Measurements from ENCODE around the gene MTARC2.
"Not testable (repeated sequence)": the region's sequence is repeated elsewhere in the genome, so short reads cannot be mapped to it uniquely, and the experiment has no call there.

MTARC2 gene

DNA sequence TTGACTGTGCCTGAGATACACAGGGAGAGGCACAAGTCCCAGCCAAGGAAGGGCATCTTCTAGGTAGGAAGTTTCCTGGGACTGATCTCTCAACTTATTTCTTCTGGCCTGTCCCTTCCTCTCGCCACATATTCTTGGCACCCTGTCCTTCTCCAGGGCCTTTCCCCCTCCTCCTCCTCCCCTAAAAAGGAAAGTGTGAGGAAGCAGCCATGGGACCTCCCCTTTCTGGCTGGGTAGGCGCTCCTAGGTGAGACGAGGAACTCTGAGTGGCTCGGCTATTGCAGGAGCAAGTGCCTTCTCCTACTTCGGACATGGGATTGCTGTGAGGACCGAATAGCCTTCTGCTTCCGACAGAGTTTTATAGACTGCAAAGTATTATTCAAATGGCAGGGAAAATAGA lies 15.5 kb upstream of the MTARC2 start:
- no peak for DNase-seq

DNA sequence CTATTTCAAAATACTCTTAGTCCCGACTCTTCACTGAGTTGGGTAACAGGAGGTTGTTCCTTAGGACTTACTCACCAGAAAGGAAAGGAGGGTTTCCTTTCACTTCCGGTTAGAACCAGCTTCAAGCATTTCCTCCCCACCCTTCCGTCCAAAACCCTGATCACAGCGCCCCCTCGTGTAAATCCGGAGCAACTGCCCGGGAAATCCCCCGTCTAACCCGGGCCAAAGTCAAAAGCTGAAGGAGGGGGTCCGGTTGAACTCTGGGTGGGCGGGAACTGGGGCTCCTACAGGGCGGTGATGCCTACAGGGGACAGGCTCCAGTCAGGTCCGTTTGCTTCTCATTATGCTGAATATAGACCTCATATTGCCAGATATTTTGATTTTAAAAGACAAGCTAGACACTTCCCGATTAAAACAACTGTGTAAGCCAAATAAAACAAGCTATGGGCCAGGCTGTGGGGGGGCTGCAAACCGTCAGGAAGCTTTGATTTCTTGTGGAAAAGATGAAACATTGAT lies 15.0 kb upstream of the MTARC2 start:
- DNase-seq: peak; percentile 71

DNA sequence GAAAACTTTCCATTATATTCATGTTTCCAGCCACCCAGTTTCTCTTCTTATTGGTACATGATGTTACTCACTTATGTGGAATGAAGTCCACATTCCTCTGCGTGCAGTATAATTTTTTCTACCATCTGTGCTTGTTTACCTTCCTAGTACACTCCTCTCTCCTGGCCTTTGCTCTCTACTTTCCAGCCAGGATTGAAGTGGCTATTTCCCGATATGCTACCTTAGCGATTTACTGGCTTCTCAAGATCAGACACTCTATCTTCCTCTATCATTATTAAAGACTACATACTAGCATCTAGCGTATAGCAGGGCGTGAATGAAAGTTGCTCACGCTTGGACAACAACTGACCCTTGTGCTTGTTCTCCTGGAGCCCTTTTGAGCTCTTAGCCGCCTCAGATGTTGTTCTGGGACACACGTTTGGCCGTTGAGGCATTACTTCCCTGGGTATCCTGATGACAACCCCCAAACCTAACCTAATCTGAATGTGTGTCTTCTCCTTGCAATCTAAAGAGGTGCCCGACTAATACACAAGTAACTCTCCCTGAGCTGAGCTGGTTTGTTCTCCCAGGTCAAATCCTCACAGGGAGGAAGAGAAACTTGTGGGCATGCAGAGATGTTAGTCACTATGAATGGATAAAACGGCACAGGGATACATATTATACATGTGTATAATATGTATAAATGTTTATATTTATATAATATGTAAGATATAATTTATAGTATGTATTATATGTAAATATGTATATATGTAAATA lies 13.4 kb upstream of the MTARC2 start:
- no peak for DNase-seq

DNA sequence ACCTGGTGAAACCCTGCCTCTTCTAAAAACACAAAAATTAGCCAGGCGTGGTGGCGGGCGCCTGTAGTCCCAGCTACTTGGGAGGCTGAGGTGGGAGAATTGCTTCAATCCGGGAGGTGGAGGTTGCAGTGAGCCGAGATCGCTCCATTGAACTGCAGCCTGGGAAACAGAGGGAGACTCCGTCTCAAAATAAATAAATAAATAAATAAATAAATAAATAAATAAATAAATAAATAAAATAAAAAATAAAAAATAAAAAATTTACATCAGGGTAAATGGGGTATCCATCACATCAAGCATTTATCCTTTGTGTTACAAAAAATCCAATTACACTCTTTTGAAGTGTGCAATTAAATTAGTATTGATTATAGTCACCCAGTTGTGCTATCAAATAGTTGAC lies 11.8 kb upstream of the MTARC2 start:
- not testable (repeated sequence) for DNase-seq

DNA sequence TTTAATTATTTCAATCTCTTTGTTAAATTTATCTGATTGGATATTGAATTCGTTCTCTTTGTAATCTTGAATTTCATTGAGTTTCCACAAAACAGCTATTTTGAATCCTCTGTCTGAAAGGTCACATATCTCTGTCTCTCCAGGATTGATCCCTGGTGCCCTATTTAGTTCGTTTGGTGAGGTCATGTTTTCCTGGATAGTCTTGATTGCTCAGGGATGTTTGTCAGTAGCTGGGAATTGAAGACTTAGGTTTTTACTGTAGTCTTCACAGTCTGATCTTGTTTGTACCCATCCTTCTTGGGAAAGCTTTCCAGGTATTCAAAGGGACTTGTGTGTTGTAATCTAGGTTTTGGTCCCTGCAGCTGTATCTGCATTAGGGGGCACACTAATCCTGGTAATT lies 6.8 kb upstream of the MTARC2 start:
- DNase-seq: no peak

DNA sequence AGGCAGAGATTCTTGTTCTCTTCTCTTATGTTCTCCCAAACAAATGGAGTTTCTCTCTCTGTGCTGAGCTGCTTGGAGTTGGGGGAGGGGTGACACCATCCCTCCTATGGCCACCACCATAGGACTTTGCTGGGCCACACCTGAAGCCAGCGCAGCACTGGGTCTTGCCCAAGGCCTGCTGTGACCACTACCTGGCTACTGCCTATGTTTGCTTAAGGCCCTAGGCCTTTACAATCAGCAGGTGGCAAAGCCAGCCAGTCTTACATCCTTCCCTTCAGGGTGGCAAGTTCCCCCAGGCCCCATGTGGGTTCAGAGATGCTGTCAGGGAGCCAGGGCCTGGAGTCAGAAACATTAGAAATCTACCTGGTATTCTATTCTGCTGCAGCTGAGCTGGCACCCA lies 6.3 kb upstream of the MTARC2 start:
- no peak for DNase-seq

DNA sequence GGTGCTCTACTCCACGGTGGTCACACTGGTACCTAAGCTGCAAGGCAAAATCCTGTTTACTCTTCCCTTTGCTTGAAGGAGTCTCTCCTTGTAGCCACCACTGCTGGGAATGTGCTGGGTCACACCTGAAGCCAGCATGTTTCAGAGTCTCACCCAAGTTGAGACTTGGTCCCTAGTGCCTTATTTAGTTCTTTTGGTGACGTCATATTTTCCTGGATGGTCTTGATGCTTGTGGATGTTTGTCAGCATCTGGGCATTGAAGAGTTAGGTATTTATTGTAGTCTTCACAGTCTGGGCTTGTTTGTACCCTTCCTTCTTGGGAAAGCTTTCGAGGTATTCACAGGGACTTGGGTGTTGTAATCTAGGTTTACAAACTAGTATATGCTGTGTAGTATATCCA lies 5.6 kb upstream of the MTARC2 start:
- no peak for DNase-seq

DNA sequence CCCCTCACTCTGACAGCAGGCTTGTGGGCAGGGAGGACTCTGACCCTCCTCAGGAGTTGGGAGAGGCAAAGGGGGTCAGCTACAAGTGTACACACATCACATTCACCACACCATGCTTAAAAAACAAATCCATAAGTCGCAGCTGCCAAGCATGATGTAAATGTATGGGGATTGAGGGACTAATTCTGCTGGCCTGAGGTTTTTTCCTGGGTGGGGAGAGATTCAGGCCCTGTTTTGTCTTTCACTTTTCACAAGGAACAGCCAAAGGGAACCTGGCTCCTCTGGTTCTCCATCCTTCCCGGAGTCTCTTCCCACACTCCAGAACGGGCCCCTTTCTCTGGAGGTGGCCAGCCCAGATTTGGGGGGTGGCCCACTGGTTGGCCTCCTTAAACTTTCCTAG lies 1.3 kb upstream of the MTARC2 start:
- no peak for DNase-seq

DNA sequence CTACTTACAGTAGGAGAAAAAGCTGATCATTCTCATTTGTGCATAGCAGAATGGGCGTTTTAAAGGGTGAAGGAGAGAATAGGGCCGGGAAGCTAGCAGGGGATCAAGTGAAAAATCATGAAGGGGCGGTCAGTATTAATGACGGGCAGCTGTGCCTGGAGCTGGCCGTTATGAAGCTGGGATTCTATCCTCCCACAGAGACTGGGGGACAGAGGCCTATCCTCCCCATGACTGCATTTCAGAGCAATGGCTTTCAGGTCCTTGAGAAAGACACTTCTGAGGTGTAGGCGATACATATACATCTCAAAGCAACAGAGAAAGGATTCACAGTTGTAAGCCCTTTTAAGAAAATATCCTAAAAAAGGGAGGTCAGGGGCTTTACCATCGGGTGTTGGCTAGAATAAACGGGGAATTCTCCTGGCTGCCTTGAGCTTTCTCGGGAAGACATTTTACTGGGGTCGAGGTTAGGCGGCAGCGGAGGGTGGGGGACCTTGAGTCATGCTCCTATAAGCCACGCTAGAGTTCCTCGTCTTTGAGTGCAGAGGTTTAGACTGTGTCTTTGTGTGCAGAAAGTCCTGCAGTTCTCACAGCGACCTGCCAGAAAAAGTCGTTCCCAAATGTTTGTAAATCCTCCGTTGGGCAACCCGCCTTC lies 559 bp upstream of the MTARC2 start:
- DNase-seq: no peak

DNA sequence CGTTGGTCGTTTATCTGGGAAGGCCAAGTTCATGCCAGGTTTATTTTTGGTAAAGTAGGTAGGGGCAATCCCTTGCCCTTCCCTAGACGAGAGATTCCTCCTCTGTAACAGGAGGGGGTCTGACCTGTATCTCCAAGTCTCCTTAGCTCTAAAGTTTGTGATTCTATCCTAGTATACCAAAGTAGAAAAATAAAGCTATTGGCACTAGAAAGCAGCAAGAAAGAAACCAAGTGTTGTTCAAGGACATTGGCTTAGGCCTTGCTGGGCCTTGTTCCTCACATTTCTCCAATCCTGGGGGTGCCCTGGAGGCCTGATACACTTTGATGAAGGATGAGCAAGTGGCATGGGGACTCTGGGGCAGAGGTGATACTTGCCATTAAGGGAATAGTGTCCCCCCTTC lies 814 bp downstream of the MTARC2 start:
- no peak for DNase-seq

DNA sequence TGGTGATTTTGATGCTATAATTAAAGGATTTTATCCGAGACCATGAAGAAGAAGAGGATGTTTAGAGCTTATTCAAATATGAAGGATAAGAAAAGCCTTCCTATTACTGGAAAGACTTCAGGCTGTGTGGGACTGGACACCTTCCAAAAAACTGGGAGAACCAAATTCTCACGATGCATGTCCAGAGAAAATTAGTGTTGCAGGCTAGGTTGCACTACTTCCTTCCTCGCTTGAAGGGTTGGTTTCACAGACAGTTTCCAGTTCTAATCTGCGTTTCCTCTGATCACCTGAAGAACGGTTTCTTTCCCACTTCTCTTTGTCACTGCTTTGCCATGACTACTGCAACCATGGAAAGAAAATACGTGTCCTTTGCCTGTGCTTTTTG lies 2.0 kb downstream of the MTARC2 start:
- DNase-seq: no peak

DNA sequence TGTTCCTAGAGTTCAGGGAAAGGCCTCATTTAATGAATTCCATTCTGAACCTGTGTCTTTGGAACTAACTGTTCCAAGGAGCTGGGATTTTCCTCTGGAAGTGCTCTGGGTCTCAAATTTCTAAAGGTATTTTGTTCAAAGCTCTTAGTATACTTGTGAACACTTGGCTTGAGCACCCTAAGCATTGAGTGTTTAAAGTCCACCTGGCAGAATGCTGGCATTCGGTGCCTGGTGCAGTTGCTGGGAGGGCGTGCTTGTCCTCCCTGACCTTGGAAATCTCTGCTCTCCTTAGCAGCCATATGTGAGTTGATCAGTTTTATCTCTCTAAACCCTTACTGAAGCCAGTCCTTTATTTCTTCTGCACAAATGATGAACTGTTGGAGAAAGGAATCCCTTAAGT lies 3.0 kb downstream of the MTARC2 start:
- no peak for DNase-seq

DNA sequence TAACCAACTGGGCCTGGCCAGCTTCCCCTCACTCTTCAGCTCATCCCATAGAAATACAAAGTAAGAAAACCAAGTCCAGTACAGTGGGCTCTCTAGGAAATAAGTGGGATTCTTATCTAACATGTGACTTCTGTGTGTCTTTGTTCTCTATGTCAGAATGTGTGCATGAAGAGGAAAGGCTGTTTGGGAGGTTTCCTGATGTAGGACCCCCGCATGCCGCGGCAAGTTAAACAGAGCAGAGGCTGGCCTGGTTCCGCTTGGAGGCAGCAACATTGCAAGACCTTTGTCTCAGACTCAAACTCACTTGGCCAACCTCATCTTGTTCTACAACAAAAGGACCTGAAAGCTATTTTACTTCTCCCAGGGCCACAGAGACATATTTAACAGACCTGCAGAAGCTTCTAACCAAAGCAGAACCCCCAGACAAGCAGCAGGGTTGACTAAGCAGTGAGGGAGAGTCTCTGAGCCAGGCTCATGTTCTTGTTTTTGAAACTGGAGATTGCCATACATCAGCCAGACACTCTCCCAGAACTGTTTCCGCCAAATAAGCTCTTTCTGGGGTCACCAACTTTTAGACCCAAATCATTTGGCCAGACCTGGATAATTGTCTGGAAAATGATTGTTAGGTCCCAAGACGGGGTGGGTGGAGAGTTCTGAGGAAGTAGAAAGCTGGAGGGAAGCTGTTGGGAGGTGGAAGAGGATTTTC lies 6.2 kb downstream of the MTARC2 start:
- no peak for DNase-seq

DNA sequence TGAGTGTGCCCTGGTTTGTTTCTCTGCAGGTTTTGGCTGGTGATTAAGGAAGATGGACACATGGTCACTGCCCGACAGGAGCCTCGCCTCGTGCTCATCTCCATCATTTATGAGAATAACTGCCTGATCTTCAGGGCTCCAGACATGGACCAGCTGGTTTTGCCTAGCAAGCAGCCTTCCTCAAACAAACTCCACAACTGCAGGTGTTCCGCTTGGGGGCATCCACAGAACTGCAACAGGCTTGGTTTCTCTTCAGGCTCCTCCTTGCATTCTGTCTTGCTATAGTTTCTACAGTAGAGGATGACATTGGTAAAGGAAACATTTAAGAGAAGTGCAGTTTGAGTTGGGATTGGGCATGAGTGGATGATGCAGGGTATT lies 6.8 kb downstream of the MTARC2 start:
- no peak for DNase-seq

DNA sequence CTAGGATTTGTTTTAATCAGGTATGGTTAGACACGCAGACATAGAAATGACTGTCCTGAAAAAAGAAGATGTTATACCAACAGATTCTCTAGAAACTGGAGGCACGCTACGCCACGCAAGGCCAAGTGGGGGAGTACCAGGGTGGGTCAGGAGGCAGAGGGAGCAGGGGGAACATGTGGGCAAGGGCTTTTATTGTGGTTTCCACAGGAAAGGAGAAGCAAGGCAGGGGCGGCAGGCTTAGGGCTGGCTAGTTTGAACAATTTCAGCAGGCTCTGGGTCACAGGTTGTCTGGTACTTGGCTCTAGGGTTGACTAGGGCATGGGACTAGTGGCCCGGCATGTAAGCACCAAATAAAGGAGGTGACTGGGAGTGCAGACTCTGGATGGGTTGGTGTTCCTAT lies 7.2 kb downstream of the MTARC2 start:
- no peak for DNase-seq

DNA sequence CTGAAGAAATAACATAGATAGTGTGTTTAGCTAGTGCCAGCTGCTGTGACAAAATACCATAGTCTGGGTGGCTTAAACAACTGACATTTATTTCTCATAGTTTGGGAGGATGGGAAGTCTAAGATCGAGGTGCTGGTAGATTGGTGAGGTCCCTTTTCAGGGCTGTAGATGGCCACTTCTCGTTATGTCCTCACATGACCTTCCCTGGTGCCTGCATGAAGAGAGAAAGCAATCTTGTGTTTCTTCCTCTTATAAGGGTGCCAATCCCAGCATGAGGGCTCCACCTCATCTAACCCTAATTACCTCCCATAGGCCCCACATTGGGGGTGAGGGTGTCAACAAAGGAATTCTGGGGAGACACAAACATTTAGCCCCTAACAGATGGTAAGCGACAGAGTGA lies 9.3 kb downstream of the MTARC2 start:
- DNase-seq: no peak

DNA sequence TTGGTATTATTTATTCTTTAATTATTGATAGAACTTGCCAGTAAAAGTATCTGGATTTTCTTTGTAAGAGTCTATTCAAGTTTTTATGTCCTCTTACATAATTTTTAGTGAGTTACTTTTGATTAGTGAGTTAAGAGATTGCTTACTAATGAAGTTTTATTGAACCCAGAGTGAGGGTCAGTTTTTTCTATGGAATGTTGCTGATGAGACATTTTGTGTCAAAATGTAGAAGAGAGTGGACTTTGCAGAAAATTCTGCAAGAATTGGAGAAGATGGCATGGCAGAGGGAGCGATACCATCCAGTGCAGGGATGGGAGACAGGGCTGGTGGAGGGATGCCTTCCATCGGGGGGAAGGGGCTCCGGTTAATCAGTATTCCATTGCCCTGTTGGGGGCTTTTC lies 11.0 kb downstream of the MTARC2 start:
- DNase-seq: no peak

DNA sequence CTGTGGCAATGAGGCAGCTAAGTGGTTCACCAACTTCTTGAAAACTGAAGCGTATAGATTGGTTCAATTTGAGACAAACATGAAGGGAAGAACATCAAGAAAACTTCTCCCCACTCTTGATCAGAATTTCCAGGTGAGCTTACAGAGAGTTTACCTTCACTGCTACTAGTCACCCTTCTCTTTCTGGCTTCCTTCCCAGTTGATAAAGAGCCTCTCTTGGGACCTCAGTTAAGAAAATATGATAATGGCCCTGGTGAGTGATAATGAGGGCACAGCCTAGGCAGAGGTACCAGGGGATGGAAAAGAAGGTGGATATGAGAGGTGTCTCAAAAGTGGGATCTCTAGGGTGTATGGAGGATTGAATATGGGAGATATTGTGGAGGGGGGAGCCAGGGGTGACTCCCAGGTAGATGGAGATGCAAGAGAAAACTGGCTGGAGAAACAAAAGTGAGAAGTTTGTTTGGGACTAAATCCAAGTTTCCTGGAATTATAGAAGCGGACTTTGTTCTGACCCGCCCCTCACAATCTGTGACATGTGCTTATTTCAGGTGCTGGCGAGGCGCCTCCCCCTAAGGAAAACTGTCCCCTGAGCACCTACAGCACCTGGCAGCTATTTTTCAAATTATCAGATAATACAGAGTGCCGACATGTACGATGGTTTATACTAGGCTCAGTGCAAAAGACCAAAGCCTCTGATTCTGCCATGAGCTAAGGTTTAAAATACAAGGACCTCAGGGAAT lies 13.7 kb downstream of the MTARC2 start:
- no peak for DNase-seq

DNA sequence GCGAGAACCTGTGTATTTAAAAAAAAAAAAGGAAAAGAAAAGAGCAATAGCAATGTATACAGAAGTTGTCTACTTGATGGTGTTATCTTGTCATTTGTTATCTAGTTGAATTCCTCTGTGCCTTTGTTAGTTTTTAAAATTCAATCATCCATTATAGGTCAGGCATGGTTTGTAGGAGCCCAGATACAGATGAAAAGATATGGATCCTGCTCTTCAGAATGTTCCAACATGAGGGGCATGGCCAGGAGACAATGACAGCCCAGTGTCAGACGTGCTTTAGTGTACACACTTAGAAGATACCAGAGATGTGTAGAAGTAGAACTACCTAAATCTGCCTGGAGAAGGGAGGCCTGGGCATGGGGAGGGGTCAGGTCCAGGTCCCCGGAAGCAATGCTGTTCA lies 16.6 kb downstream of the MTARC2 start:
- no peak for DNase-seq

DNA sequence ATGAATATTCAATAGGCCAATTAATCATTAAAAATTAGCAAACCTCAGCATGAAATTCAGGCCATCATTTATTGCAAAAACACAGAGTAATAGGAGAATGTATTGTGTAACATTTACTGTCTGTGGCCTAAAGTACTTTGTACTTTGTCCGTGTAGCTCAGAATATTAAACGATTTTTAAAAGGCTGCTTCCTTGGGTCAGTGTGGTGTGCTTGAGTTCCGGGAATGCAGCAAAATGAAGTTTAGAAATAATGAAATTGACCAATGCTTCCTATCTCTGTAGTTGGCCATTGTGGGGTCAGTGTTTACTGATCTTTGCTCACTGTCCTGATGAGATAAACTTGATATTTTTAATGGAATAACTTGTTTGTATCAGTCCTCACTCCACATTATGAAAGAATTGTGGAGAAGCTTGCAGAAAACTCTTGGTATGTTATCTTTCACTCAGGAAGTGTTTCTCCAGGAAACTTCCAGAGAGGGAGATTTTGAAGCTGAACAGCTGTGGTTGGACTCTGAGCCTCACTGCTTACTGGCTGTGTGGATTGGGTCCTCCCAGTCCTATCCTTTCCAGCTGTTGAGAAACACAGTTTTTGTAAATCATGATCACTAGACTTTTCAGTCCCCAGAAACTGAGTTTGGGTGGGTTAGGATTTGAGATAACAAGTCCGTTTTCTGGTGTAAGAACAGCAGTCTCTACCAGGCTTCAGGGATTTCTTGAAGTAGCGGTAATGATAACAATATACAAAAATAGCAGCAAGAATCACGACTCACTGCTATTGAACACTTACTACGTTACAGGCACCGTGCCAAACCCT lies 19.4 kb downstream of the MTARC2 start:
- DNase-seq: no peak

DNA sequence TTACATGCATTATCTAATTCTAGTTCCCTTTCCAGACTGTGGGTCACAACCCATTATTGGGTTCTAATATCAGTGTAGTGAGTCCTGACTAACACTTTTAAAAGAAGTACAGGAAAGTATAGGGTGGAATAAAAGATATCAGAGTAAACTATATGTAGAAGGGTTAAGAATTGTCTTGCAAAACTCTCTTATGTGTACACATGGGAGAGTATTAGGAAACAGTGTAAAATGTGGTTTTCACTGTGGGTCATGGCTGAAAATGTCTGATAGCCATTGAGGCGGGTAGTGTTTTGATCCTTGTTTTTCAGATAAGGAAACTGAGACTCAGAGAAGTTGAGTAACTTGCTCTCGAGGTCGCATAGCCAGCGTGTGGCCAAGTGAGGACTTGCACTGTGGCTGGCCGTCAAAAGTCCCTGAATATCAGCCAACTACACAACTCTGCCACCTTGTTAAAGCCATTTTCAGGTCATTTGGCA lies 20.0 kb downstream of the MTARC2 start:
- no peak for DNase-seq

DNA sequence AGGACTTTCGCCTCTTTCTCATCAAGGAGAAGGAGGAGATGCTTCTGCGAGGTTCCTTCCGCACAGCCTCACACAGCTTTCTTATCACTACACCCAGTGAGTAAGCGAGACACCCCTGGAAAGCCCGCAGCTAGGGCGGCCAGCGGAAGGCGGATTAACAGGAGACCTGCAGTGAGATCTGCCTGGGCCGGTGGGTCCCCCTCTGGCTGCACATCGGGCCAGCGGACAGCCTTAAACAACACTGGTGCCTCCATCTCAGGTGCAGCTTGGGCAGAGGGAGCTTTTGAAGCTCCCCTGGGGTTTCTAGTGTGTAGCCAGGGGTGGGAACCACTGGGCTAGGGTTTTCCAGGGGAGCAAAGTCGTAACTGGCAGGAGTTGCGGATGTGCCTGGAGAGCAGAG lies 21.1 kb downstream of the MTARC2 start:
- no peak for DNase-seq

All from T-helper 9 cell (primary cell).